ENCODE measurements around the gene CYP20A1. TPM values are rescaled to one million over a fixed set of nuclear protein-coding genes. Genes with fewer than 3 reads are reported as not detected.

Gene CYP20A1
- total RNA-seq, 2 donors from 2014 or later: 35.1 to 35.4 TPM

DNA sequence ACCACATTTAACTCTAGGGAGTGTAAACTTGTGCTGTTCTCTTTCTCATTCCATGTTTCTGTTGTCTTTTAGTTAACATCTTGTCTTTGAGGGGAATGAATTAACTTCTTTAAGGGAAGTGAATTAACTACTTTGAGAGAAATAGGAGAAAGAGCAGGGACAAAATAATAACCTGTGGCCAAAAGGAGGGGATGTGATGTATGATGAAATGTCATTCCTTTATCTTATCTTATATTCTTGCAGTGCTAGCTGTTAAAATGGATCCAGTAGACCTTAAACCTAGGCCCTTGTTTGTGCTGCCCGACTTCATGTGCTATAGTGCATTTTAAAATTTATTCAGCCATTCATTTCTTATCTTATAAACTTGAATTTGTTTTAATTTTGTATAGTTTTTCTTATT, 107.8 kb downstream of the CYP20A1 start:
- no peak for TF ChIP-seq CTCF (IDR thresholded peaks at IDR 0.05)
- no peak for TF ChIP-seq POLR2A (IDR thresholded peaks at IDR 0.05)
- TF ChIP-seq POLR2AphosphoS5 (IDR thresholded peaks at IDR 0.05): no peak
- no peak overlapping the region for H3K27ac ChIP-seq
- no peaks in the 10 kb centered on the region for H3K27me3 ChIP-seq (replicated peaks; ENCODE audit: insufficient read depth)
- H3K36me3 ChIP-seq: no peaks in the 10 kb centered on the region
- intact Hi-C loops (cut with DNase I): no loop called here
- no peak overlapping the region for H3K4me3 ChIP-seq
- 70% methylated on average over 1 of the region's 1 CpG for WGBS
- no peak for DNase-seq (ENCODE audit: low spot score)
- no peaks in the 10 kb centered on the region for H3K9me3 ChIP-seq
- no peaks in the 10 kb centered on the region for H3K4me1 ChIP-seq (replicated peaks)

GRCh38 chr2:203347375-203347774, 108.6 kb downstream of the CYP20A1 start:
- WGBS: 91% methylated on average over 4 of the region's 4 CpGs
- no peaks in the 10 kb centered on the region for H3K36me3 ChIP-seq
- TF ChIP-seq CTCF (IDR thresholded peaks at IDR 0.05) (no peak), POLR2A (IDR thresholded peaks at IDR 0.05) (no peak), POLR2AphosphoS5 (IDR thresholded peaks at IDR 0.05) (no peak)
- no peak overlapping the region for H3K4me3 ChIP-seq
- no peaks in the 10 kb centered on the region for H3K4me1 ChIP-seq (replicated peaks)
- intact Hi-C loops (cut with DNase I): no loop called here
- H3K27ac ChIP-seq: no peak overlapping the region
- no peaks in the 10 kb centered on the region for H3K27me3 ChIP-seq (replicated peaks; ENCODE audit: insufficient read depth)
- no peak for DNase-seq (ENCODE audit: low spot score)
- no peaks in the 10 kb centered on the region for H3K9me3 ChIP-seq

DNA sequence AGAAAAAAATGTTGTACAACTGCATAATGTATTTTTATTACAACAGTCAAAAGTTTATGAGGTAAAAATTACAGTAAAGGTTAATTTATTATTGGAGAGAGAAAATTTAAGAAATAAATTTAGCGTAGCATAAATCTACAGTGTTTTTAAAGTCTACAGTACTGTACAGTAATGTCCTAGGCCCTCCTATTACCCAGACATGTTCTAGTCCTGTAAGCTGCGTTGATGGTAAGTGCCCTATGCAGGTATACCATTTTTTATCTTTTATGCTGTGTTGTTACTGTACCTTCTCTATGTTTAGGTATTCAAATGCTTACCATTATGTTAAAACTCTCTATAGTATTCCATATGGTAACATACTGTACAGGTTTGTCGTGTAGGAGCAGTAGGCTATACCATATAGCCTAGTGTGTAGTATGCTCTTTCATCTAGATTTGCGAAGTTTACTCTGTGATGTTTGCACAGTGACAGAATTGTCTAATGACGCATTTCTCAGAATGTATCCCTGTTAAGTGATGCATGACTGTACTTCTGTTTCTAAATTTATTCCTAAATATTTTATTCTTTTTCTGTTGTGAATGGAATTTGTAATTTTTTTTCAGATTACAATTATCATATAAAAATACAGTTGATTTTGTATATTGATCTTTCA, 113.9 kb downstream of the CYP20A1 start:
- no peak for DNase-seq (ENCODE audit: low spot score)
- Histone ChIP-seq H3K9me3 (no peaks in the 10 kb centered on the region), H3K27ac (no peak overlapping the region), H3K4me1 (replicated peaks) (no peaks in the 10 kb centered on the region), H3K4me3 (no peak overlapping the region), H3K27me3 (replicated peaks; ENCODE audit: insufficient read depth) (no peaks in the 10 kb centered on the region), H3K36me3 (no peaks in the 10 kb centered on the region)
- intact Hi-C loops (cut with DNase I): no loop called here
- WGBS: 76% methylated on average over 5 of the region's 5 CpGs
- no peak for TF ChIP-seq POLR2A (IDR thresholded peaks at IDR 0.05)
- TF ChIP-seq POLR2AphosphoS5 (IDR thresholded peaks at IDR 0.05): no peak
- no peak for TF ChIP-seq CTCF (IDR thresholded peaks at IDR 0.05)

GRCh38 chr2:203354966-203355365, 116.1 kb downstream of the CYP20A1 start:
- Histone ChIP-seq H3K9me3 (no peaks in the 10 kb centered on the region), H3K27me3 (replicated peaks; ENCODE audit: insufficient read depth) (no peaks in the 10 kb centered on the region), H3K27ac (no peak overlapping the region), H3K36me3 (no peaks in the 10 kb centered on the region), H3K4me3 (no peak overlapping the region), H3K4me1 (replicated peaks) (no peaks in the 10 kb centered on the region)
- no peak for TF ChIP-seq POLR2AphosphoS5 (IDR thresholded peaks at IDR 0.05)
- no peak for TF ChIP-seq CTCF (IDR thresholded peaks at IDR 0.05)
- intact Hi-C loops (cut with DNase I): no loop called here
- DNase-seq (ENCODE audit: low spot score): no peak
- WGBS: 84% methylated on average over 3 of the region's 3 CpGs

Small RNAs within 50 kb of the gene (small RNA-seq; reads per million reads assigned to genes)
- gene RN7SL670P: 0 reads per million in 2 donors

Other genes with a start within 250 kb of the CYP20A1 start
- 10 to 100 TPM; 21.2 to 47.1 TPM for gene NBEAL1, start 224.1 kb upstream of the CYP20A1 start, total RNA-seq
- gene ABI2, start 89.4 kb downstream of the CYP20A1 start, total RNA-seq: 10 to 100 TPM; 50.0 to 64.8 TPM